Fibroblast of the aortic adventitia (primary cell): ENCODE data around the gene SCARF2. TPM values are rescaled to one million over a fixed set of nuclear protein-coding genes. Genes with fewer than 3 reads are reported as not detected.
"Not testable (repeated sequence)": the region's sequence is repeated elsewhere in the genome, so short reads cannot be mapped to it uniquely, and the experiment has no call there.

Experiments used
- DNase-seq: peaks from one replicate; pipeline ENCODE4 v3.0.0-alpha.2; 2010; ENCODE audit warnings: low read depth
- H3K4me3 ChIP-seq: 2 replicates; pipeline ENCODE4 v1.5.1; 2011; ENCODE audit warnings: low read depth, mild to moderate bottlenecking, control low read depth, low read length, moderate library complexity
- CTCF ChIP-seq: IDR thresholded peaks from 2 replicates; pipeline ENCODE4 v1.5.1; 2011; ENCODE audit warnings: mild to moderate bottlenecking, low read length, control low read depth, inconsistent platforms; ENCODE audit not compliant: insufficient read depth
- total RNA-seq: library from RNA; depleted of rRNA; stranded (reverse); fragments of >200 nt; gene quantifications from 2 replicates; pipeline ENCODE4 v1.2.3, GENCODE V29; 2012; ENCODE audit warnings: low replicate concordance

The SCARF2 gene
- total RNA-seq, 1 donor: 11.8 TPM

- TF ChIP-seq CTCF: no peak
- DNase-seq: no peak
- no peak overlapping the region for H3K4me3 ChIP-seq
Observed at GRCh38 chr22:20386336-20386735, 51.3 kb downstream of the SCARF2 start.

GRCh38 chr22:20384865-20385264, 52.8 kb downstream of the SCARF2 start:
- no peak for DNase-seq
- H3K4me3 ChIP-seq: no peak overlapping the region
- TF ChIP-seq CTCF: no peak

- TF ChIP-seq CTCF: no peak
- DNase-seq: no peak
- no peak overlapping the region for H3K4me3 ChIP-seq
Observed at GRCh38 chr22:20384171-20384570, 53.5 kb downstream of the SCARF2 start.

- DNase-seq: no peak
- TF ChIP-seq CTCF: no peak
- no peak overlapping the region for H3K4me3 ChIP-seq
Observed at GRCh38 chr22:20383538-20383937, 54.1 kb downstream of the SCARF2 start.

GRCh38 chr22:20380486-20380885, 57.1 kb downstream of the SCARF2 start:
- H3K4me3 ChIP-seq: no peak overlapping the region
- DNase-seq: no peak
- no peak for TF ChIP-seq CTCF

GRCh38 chr22:20378684-20379083, 58.9 kb downstream of the SCARF2 start:
- DNase-seq: not testable (repeated sequence)

GRCh38 chr22:20378110-20378509, 59.5 kb downstream of the SCARF2 start:
- H3K4me3 ChIP-seq: no peak overlapping the region
- no peak for DNase-seq
- TF ChIP-seq CTCF: no peak

More at GRCh38 chr22:20378684-20379083, 58.9 kb downstream of the SCARF2 start:
- not testable (repeated sequence) for H3K4me3 ChIP-seq

- H3K4me3 ChIP-seq, DNase-seq: not testable (repeated sequence)
Observed at GRCh38 chr22:20376983-20377382, 60.6 kb downstream of the SCARF2 start.

- DNase-seq, H3K4me3 ChIP-seq: not testable (repeated sequence)
Observed at GRCh38 chr22:20376281-20376680, 61.3 kb downstream of the SCARF2 start.
